Stomach (tissue), 9 donors: Measurements from ENCODE around the gene EIF3L. TPM values are rescaled to one million over a fixed set of nuclear protein-coding genes. Genes with fewer than 3 reads are reported as not detected.
A peak's percentile ranks its signal among the peaks of the same experiment; 100 is the strongest.

Source experiments
- DNase-seq, 2 donors: peaks; one replicate each; pipeline versions ENCODE4 v3.0.0 to v3.0.0-alpha.2; 2013 to 2019
- H3K27ac ChIP-seq, 5 donors: fragments of 200-600 bp in 4 of 5; sonication (generic) in 4 of 5; one replicate each; pipeline ENCODE4 v1.5.1; 2013 to 2019; ENCODE audit warnings: mild to moderate bottlenecking in 1 of 5, moderate library complexity in 1 of 5
- H3K27me3 ChIP-seq, 3 donors: fragments of 200-600 bp; sonication (generic); one replicate each; pipeline ENCODE4 v1.5.1; 2017 to 2019; ENCODE audit warnings: mixed run types in 1 of 3
- H3K36me3 ChIP-seq, 4 donors: fragments of 200-600 bp; sonication (generic); 1 replicate in 3 of 4; 2 replicates in 1 of 4; pipeline ENCODE4 v1.5.1; 2016 to 2019
- H3K4me1 ChIP-seq, 4 donors: fragments of 200-600 bp; sonication (generic); one replicate each; pipeline ENCODE4 v1.5.1; 2016 to 2019
- H3K4me3 ChIP-seq, 4 donors: fragments of 200-600 bp; sonication (generic) in 3 of 4; one replicate each; pipeline ENCODE4 v1.5.1; 2016 to 2019; ENCODE audit warnings: mild to moderate bottlenecking in 1 of 4
- H3K9me3 ChIP-seq, 4 donors: fragments of 200-600 bp; sonication (generic); one replicate each; pipeline ENCODE4 v1.5.1; 2016 to 2019
- EP300 ChIP-seq: sonication (generic); formaldehyde crosslinking; IDR thresholded peaks from one replicate; pipeline ENCODE4 v1.6.1; 2017; ENCODE audit warnings: antibody characterized with exemption
- POLR2A ChIP-seq, 4 donors: fragments of 450-650 bp; IDR thresholded peaks; one replicate each; pipeline ENCODE4 v1.6.1; 2016; ENCODE audit warnings: antibody characterized with exemption in 4 of 4, control low read depth in 2 of 4, mild to moderate bottlenecking in 1 of 4, moderate library complexity in 1 of 4
- POLR2AphosphoS5 ChIP-seq, 3 donors: sonication (generic); formaldehyde crosslinking; IDR thresholded peaks; one replicate each; pipeline ENCODE4 v1.6.1; 2016; ENCODE audit warnings: antibody characterized with exemption in 3 of 3
- WGBS, 5 donors: extraction: QIAGEN DNeasy Blood & Tissue Kit in 3 of 5; methylation state at CpG; one replicate each; pipeline versions ENCODE4 v1.1.5 to v1.1.7; 2013 to 2018; 5-methylcytosine and 5-hydroxymethylcytosine counted together
- intact Hi-C: fragments of 100-400 bp; cut with DNase I; formaldehyde crosslinking; loops from one replicate; pipeline ENCODE4 v1.15.1; 2023; ENCODE audit warnings: low total_unique reads
- polyA plus RNA-seq, 3 donors: library from polyadenylated mRNA; stranded (reverse); fragments of 200-250 nt; gene quantifications; one replicate each; pipeline ENCODE4 v1.2.3, GENCODE V29; 2013
- total RNA-seq, 5 donors: library from RNA; depleted of rRNA; stranded (reverse); fragments of >200 nt; gene quantifications; one replicate each; pipeline versions ENCODE4 v1.1.0 to v1.2.3, GENCODE V29; 2014 to 2016
- TF ChIP-seq, protein P1 (sequence below), 7 experiments: fragments of 450-650 bp in 4 of 7; fragments of 200-600 bp in 3 of 7; sonication (generic) in 3 of 7; IDR thresholded peaks; one replicate each; pipeline ENCODE4 v1.5.1; 2016 to 2019; ENCODE audit warnings: antibody characterized with exemption in 7 of 7, control low read depth in 2 of 7, mild to moderate bottlenecking in 1 of 7
- donor health status: healthy with polysubstance abuse.
- donor health status: Bipolar disorder and iron deficiency.
- donor health status: healthy.

Gene EIF3L
- total and polyA plus RNA-seq, 8 donors: 254 to 657 (median 381) TPM

GRCh38 chr22:37843741-37844089, 5.5 kb upstream of the EIF3L start:
- Histone ChIP-seq H3K9me3 (no peaks in the 10 kb centered on the region), H3K4me1 (peaks cover 22 to 34% (median 28%) of the 10 kb centered on the region in 4 donors), H3K27ac (peak overlapping the region; percentile 88 to 95 (median 92)), H3K27me3 (no peaks in the 10 kb centered on the region), H3K4me3 (peak overlapping the region; percentile 76 to 97 (median 94)), H3K36me3 (peaks cover 11 to 15% (median 14%) of the 10 kb centered on the region in 4 donors)
- WGBS, 5 donors: 0 to 1% (median 1%) methylated on average over 6 to 46 of the region's 46 CpGs
- intact Hi-C loops: no loop called here
- TF ChIP-seq, protein P1, sequence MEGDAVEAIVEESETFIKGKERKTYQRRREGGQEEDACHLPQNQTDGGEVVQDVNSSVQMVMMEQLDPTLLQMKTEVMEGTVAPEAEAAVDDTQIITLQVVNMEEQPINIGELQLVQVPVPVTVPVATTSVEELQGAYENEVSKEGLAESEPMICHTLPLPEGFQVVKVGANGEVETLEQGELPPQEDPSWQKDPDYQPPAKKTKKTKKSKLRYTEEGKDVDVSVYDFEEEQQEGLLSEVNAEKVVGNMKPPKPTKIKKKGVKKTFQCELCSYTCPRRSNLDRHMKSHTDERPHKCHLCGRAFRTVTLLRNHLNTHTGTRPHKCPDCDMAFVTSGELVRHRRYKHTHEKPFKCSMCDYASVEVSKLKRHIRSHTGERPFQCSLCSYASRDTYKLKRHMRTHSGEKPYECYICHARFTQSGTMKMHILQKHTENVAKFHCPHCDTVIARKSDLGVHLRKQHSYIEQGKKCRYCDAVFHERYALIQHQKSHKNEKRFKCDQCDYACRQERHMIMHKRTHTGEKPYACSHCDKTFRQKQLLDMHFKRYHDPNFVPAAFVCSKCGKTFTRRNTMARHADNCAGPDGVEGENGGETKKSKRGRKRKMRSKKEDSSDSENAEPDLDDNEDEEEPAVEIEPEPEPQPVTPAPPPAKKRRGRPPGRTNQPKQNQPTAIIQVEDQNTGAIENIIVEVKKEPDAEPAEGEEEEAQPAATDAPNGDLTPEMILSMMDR (IDR thresholded peaks at IDR 0.05): no peak
- TF ChIP-seq POLR2AphosphoS5 (IDR thresholded peaks at IDR 0.05) (no peak), POLR2A (IDR thresholded peaks at IDR 0.05) (no peak)
- no peak for DNase-seq

GRCh38 chr22:37844904-37845329, 4.3 kb upstream of the EIF3L start:
- Histone ChIP-seq H3K36me3 (peaks cover 1 to 3% (median 2%) of the 10 kb centered on the region in 4 donors), H3K9me3 (no peaks in the 10 kb centered on the region), H3K27ac (peak overlapping the region; percentile 88 to 95 (median 92)), H3K27me3 (no peaks in the 10 kb centered on the region), H3K4me1 (peaks cover 29 to 37% (median 33%) of the 10 kb centered on the region in 4 donors), H3K4me3 (peak overlapping the region; percentile 76 to 97 (median 94))
- intact Hi-C loops: no loop called here
- DNase-seq: no peak
- WGBS, 5 donors: 86 to 90% (median 87%) methylated on average over 6 of the region's 6 CpGs
- TF ChIP-seq EP300: no peak
- no peak for TF ChIP-seq POLR2AphosphoS5 (IDR thresholded peaks at IDR 0.05)
- TF ChIP-seq, protein P1 (IDR thresholded peaks at IDR 0.05): no peak
- TF ChIP-seq POLR2A (IDR thresholded peaks at IDR 0.05): no peak

DNA sequence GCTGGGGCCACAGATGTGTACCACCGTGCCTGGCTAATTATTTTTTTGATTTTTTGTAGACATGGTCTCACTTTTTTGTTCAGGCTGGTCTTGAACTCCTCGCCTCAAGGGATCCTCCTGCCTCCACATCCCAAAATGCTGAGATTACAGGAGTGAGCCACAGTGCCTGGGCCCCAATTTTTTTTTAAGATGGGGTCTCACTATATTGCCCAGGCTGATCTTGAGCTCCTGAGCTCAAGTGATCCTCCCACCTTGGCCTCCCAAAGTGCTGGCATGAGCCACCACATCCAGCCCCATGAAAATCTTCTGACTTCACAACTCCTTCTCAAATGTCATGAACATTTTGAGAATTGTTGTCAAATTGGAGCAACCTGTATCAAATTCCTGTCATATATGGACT, 2.8 kb upstream of the EIF3L start:
- TF ChIP-seq POLR2AphosphoS5 (IDR thresholded peaks at IDR 0.05): no peak
- TF ChIP-seq, protein P1 (IDR thresholded peaks at IDR 0.05): no peak
- no peak for TF ChIP-seq EP300
- TF ChIP-seq POLR2A (IDR thresholded peaks at IDR 0.05): no peak
- WGBS, 5 donors: 86 to 95% (median 93%) methylated on average over 2 of the region's 2 CpGs
- Histone ChIP-seq H3K9me3 (no peaks in the 10 kb centered on the region), H3K36me3 (peaks cover 4 to 8% (median 6%) of the 10 kb centered on the region in 4 donors), H3K27me3 (no peaks in the 10 kb centered on the region), H3K4me3 (no peak overlapping the region), H3K27ac (no peak overlapping the region), H3K4me1 (peaks cover 41 to 49% (median 45%) of the 10 kb centered on the region in 4 donors)
- intact Hi-C loops: no loop called here
- DNase-seq: no peak

DNA sequence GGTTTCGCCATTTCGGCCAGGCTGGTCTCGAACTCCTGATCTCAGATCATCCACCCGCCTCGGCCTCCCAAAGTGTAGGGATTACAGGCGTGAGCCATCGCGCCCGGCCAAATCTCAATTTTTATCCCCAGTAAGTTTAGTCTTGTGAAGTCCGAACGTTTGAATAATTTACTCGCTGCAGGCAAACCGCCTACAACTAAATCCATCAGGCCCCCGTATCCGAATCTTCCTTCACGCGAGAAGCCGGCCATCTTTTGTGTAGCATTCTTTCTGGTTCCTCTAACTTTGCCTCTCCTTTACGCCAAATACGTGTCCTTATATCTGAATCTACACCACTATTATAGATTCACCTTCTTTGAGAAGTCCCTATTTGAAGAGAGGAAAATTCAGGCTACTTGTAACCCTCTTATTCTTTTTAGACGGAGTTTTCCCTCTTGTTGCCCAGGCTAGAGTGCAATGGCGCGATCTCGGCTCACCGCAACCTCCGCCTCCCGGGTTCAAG, 581 bp upstream of the EIF3L start:
- H3K36me3 ChIP-seq: peaks cover 19 to 30% (median 27%) of the 10 kb centered on the region in 4 donors
- TF ChIP-seq, protein P1 (IDR thresholded peaks at IDR 0.05): no peak
- no peak for TF ChIP-seq POLR2A (IDR thresholded peaks at IDR 0.05)
- TF ChIP-seq EP300: no peak
- TF ChIP-seq POLR2AphosphoS5 (IDR thresholded peaks at IDR 0.05): no peak
- H3K4me1 ChIP-seq: peaks cover 24 to 51% (median 42%) of the 10 kb centered on the region in 4 donors
- H3K9me3 ChIP-seq: no peaks in the 10 kb centered on the region
- H3K27me3 ChIP-seq: no peaks in the 10 kb centered on the region
- intact Hi-C loops: no loop called here
- 15 to 36% (median 27%) methylated on average over 27 of the region's 27 CpGs for WGBS, 5 donors
- peak overlapping the region; percentile 74 to 92 (median 84) for H3K4me3 ChIP-seq
- peak overlapping the region; percentile 85 to 93 (median 92) for H3K27ac ChIP-seq
- peak in 1 of 2 donors; percentile 60 for DNase-seq
